GM18498 (cell line): ENCODE results near the gene COL15A1.

Experiments used
- ATAC-seq: cut with Tn5 transposase; IDR thresholded peaks from one replicate; pipeline ENCODE4 v1.9.1; 2021; ENCODE audit warnings: mild to moderate bottlenecking, moderate library complexity; ENCODE audit not compliant: unreplicated experiment

Gene COL15A1

DNA sequence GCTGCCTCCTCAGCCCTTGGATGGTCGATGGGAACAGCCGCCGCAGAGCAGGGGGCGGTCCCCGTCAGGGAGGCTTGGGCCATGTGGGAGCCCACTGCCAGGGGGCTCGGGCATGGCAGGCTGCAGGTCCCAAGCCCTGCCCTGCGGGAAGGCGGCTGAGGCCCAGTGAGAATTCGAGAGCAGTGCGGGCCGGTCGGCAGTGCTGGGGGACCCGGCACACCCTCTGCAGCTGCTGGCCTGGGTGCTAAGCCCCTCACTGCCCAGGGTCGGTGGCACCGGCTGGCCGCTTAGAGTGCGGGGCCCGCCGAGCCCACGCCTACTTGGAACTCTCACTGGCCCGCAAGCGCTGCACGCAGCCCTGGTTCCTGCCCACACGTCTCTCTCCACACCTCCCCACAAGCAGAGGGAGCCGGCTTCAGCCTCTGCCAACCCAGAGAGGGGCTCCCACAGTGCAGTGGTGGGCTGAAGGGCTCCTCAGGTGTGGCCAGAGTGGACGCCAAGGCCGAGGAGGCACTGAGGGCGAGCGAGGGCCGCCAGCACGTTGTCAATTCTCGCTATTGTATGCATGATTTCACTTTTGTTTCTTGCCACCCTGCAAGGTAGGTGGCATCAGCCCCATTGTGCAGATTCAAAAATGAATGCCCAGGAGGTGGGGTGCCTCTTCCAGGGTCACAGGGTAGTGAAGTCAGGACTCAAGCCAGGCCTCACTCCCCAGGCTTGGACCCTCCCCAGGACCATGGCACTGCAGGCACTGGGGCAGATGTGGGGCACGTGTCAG, 48.6 kb downstream of the COL15A1 start:
- ATAC-seq, result no peak

DNA sequence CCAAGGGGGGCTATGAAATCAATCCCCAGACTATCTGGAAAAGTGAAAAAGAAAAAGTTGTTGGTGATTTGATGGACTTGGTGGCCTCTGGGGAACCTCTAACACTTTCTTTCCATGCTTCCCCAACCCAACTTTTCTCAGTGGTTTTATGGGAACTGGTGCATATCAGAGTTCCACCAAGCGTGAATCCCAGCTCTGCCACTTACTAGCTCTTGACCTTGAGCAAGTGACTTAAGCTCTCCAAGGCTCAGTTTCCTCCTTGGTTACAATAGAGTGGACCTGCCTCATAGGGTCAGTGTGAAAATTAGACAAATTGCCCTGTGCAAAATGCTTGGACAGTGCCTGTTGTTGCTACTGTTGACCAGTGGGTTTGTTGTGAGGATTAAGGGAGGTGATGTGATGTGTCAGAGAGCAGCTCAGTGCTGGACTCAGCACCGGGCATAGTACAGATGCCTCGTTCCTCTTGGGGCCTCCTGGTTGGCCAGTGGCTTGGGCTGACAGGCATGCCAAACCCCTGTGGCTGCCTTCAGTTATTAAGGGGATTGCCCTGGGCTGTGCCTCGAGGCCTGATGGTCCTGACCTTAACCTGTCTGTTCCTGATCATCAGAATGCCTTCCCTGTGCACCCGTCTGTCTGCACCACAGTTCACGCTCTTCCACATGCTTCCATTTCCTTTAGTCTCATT, 49.3 kb downstream of the COL15A1 start:
- no peak for ATAC-seq

DNA sequence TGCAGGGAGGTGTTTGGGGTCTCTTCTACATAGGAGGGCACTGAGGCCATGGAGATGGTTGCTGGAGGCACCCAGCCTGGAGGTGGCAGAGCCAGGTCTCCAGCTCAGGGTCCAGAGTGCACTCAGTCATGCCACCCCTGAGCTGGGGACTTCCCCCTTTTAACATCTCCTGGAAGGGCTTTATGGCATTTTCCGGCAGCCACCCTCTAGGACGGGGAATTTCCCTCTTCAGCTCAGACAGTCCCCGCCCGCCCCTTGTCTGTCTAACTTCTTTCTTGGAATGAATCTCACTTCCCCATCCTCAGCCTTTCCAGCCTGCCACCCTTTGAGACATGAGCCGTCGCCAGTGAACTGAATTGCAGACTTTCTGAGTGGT, 49.9 kb downstream of the COL15A1 start:
- ATAC-seq, result peak; percentile 69

DNA sequence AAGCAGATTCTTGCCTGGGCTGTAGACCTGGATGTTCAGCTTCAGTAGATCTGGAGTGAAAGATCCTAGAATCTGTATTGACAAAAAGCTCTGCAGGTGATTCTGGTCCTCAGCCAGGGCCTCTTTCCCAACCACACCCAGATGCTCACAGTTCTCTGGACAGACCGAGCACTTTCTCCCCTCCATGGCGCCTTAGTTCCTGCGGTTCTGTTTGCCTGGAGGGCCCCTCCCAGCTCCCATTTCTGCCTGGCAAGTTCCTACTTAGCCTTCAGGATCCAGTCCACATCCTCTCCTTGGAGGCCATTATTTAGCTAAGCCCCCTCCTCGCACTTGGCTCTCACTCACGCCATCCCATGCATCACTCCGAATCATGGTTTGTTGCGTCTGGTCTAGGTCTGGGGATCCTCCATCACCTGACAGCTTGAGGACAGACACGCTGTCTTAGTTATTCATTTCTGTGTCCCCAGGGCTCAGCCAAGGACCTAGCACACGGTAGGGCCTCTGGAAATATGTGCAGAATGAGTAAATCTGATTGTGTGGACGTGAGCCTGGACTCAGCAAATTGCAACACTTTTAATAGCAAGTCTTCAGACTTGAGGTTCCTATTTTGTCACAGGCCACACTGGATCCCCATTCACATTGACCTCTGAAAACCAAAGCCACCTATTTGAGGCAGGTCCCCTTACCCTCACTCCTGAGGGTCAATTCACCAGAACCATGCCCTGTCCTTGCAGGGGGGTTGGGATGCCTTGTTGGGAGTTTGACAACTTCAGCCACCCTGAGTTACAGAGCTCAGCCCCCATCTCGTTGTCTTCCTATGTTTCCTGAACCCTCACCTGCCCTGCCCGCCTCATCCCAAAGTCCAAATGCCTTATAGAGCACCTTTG, 50.7 kb downstream of the COL15A1 start:
- ATAC-seq, result no peak

DNA sequence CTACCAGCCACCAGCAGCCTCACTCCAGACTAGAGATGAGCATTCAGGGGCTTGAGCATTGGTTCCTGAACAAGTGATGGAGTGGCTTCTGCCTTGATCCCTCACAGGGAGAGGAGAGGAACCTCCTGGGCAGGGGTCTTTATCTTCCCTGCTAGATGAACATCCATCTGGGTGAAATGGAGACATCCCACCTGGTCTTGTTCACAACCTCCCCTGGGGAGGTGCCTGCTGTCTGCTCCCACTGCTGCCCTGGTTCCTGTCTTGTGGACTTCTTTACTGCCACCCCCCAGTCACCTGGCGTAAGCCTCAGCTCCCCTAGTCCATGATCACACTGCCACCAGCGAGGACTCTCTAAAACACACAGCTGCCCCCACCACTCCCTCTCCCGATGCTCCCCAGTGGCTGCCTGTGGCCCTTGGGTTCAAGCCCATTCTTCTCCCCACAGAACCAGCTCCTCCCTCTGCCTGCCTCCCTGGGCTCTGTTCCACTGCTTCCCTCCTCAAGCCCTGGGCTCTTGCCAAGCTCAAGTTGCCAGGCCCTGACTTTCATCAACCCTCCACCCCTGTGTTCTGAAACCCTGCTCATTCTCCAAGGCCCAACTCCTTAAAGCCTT, 51.5 kb downstream of the COL15A1 start:
- no peak for ATAC-seq

DNA sequence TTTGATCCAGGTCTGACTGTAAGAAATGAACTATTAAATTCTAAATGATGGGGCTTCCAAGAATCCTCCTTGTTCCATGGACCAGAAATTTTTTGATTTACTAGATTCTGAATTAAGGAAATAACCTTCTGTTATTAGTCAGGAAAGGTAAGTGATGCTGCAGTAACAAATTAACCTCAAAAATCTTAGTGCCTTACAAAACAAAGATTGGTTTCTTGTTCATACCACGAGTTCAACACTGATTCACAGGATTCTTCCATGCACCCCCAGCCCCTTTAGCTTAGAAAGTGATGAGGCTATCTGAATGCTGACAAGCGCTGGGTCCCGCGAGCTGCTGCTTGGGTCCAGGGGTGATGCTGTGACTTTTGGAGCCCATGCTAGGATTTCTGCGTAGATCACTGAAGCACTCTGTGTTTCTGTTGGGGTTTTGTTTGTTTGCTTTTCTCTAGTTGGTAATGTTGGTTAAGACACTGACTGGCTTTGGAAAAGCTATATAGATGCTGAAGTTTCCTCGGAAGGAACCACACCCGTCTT, 52.3 kb downstream of the COL15A1 start:
- ATAC-seq, result no peak

DNA sequence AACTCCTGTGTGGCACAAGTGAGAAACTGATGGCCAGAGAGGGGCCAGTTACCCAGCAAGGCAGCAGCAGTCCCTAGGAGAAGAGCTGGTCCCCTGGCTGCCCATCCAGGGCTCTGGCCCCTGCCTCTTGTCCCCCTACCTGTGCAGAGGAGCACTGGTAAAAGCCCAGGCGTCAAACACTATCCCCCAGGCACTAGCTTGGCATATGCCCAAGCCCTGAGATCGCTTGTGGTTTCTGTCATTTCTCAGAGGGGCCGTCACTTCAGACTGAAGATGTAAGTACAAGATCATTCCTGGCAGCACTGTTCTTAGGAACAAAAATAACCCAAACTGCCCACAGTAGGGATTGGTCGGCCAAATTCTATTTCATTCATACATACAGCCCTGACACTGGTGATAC, 53.9 kb downstream of the COL15A1 start:
- ATAC-seq, result no peak

DNA sequence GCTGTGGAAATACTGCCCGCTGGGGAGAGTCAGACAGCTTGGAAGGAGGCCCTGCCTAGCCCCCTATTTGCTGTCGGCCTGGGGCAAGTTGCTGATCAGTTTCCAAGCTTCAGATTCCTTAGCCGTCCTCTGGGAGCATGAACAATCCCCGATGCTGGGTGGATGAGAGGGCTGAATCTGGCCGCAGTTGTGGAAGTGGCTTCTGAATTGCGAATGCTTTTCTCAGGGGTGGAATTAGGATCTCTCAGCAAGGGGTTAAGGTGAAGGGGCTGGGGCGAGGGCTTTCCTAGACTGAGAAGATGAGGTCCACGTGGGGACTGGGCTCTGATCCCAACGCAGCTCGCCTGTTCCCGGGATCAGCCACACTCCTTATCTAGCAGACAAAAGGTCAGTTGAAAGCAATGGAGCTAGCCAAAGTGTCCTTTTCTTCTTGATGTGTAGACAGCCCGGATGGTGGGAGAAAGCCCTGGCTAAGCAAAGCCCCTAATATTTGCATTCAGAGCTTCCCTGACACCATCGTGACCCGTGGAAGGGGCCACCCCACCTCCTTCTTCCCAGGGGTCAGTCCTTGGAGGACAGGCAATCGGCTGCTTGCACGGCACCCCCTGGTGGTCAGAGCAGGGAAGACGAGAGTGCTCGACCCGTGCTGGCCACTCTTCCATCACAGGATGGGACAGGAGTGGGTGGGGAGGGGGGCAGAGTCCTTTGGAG, 54.9 kb downstream of the COL15A1 start:
- ATAC-seq, result peak; percentile 62

DNA sequence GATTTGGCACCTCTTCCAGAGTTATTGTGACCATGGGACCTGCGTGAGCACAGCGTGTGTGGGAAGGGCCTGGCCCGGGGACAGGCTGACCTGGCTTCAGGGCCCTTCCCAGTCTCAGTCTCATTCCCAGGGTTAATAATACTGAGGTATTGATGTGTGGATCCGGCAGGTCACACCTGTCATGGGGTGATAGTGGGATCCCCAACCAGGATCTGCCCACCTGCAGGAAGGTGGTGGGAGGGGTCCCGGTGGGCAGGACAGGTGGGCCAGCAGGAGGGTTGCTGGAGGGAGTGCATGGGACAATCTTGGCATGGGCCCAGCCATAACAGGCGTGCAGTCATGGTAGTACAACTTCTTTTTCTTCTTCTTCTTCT, 55.4 kb downstream of the COL15A1 start:
- ATAC-seq, result no peak

DNA sequence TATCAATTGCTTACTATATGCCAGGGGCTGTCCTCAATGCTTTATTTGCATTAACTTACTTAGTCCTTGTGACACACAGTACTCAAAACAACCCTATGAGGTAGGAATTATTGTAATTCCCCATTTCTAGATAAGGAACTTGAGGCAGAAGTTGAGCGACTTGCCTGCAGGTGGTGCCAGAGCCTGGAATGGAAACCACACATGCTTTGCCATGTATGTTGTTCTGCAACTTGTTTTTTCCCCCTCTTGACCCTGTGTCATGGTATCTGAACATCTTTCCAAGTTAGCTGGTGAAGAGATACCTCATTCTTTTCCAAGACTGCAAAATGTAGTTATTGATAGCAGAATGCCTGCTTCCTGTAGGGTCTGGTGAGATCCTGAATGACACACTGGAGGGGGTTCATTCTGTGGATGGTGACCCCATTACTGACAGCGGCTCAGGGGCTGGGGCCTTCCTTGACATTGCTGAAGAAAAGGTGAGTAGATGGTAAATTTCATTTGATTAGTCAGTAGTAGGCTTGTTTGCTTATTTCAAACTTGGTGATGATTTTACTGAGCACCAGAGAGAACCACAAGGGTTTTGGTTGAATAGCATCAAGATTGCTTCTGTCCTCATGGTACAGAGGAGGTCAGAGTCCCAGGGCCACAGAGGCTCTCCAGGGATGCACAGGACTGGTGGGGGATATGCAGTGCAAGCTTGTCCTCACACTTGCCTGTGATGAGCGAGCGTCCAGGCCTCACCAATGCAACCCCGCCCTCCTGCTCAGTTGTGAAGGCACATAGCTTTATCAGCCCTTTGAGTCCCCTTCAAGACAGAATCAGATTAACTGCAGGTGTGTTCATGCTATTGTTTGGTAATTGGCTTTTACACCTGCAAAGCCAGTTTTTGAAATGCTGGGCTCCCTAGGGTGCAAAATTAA, 57.0 kb downstream of the COL15A1 start:
- peak; percentile 45 for ATAC-seq

DNA sequence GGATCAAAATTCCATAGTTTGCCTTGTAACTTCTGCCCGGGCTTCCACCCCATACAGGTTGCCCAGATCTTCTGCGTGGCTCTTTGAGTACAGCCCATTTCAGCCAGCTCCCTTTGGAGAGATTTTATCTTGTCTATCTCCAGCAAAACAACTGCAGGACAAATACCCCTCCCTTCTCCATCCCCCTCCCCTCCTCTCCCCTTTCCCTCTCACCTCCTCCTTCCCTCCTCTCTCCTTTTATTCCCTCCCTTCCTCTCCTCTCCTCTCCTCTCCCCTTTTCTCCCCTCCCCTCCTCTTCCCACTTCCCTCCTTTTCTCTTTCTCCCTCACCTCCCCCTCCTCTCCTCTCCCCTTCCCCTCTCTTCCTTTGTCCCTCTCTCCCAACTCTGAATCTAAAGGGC, 58.2 kb downstream of the COL15A1 start:
- ATAC-seq, result no peak

DNA sequence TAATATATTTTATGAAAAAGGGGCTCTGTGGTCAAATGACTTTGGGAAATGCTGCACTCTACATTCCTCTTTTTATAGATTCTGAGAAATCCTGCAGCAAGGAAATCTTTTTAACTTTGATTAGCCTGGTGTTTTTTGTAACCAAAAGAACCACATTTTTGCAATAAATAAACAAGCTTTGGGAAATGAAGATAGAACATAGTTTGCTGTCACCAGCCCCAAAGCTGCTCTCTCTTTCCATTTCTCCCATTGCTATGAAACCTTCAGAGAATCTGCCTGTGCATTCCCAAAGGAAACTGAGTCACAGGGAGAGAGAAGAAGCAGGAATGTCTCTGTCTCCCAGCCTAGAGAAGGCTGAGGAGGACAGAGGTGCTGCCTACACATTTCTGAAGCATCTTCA, 59.0 kb downstream of the COL15A1 start:
- no peak for ATAC-seq

DNA sequence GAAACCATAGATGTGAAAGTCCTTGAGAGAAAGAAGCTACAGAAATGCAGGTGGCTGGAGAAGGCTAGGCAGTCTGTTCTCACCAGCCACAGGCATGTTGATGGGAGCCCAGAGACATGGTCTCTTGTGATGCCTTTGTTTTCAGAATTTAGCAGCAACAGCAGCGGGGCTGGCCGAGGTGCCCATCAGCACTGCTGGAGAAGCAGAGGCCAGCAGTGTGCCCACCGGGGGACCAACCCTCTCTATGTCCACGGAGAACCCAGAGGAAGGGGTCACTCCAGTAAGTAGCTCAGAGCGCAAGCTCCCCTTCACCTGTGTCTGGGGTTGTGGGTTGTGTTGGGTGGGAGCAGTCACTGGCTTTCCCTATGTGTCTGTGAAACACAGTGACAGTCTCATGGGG, 59.6 kb downstream of the COL15A1 start:
- ATAC-seq, result no peak

DNA sequence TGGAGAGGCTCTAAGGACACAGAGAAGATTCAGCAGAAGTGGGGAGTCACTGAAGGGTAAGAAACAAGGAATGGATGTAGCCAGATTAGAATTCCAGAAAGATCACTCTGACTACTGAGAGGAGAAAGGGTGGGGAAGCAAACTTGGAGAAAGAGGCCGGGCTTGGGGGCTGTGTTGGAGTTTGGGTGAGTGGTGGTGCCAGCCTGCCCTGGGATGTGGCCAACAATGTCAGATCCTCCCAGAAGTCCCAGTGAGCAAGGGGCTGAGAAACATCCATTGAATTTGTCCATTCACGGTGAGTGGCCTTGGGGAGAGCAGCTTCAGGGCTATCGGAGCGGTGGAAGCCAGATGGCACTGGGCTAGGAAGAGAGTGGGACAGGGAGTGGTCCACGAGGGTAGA, 60.4 kb downstream of the COL15A1 start:
- ATAC-seq, result no peak

DNA sequence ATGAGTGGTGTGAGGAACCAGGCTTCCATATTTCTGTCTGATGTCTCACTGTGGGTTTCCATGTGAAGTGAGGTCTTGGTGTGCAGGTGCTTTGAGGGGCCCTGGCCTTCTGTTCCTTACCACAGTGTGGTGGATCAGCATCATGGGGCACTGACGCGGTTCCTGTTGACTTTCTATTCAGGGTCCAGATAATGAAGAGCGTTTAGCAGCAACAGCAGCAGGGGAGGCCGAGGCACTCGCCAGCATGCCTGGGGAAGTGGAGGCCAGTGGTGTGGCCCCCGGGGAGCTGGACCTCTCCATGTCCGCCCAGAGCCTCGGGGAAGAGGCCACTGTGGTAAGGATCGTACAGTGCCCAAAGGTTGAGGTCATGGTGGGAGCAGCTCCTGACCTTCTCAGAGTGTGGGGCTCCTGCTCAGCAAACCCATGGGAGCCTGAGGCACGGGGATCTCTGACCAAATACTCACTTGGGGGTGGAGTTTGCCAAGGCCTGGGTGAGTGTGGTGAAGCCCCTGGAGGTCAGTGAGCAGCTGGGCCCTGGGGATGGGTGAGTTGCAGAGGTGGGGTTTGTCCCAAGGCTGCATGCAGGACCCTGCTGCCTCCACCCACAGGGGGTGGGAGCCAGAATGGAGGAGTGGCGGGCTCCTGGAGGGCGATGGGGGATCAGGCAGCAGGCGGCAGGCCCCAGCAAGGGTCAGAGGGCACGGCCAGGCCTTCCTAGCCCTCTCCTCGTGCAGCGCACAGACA, 61.2 kb downstream of the COL15A1 start:
- ATAC-seq, result no peak

DNA sequence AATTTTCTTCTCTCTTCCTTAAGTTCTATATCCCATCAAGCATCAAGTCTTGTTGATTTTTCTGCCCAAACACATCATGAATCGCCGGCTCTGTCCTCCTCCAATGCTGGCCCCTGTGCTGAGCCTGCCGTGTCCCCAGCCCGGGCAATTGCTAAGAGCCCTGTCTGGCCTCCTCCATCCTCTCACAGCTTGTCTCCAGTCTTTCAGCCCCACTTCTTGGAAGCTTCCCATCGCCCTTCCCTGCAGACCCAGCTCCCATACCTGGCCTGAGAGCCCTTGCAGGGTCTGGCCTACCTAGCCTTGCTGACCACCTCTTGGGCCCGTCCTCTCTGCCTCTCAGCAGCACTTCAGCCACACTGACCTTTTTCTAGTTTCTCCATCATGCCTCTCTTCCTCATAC, 61.9 kb downstream of the COL15A1 start:
- ATAC-seq, result no peak

DNA sequence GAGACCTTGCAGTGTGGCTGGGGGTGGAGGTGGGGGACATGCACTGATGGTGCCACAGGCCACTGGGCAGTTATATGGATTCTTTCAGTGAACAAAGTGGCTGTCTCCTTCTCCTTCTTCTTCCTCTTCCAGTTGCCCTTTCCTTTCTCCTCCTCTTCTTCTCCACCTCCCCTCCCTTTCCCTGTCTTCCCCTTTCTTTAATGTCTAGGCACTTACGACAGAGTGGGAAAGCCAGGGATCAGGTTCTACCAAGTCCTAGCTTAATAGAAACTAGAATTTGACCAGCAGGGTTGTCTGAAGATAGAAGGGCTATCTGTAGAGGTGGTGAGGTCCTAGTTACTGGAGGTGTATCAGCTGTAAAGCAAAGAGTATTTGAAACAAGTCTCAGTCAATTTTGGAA, 62.8 kb downstream of the COL15A1 start:
- ATAC-seq, result no peak

DNA sequence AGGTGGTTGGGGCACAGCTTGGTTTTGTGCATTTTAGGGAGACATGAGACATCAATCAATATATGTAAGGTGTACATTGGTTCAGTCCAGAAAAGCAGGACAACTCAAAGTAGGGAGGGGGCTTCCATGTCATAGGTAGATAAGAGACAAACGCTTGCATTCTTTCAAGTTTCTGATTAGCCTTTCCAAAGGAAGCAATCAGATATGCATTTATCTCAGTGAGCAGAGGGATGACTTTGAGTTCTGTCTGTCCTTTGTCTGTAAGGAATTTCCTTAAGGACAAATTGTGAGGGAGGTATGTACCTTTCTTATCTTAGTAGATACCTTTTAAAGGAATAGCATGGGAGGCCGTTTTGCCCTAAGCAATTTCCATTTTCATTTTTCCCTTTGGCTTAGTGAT, 63.3 kb downstream of the COL15A1 start:
- no peak for ATAC-seq

DNA sequence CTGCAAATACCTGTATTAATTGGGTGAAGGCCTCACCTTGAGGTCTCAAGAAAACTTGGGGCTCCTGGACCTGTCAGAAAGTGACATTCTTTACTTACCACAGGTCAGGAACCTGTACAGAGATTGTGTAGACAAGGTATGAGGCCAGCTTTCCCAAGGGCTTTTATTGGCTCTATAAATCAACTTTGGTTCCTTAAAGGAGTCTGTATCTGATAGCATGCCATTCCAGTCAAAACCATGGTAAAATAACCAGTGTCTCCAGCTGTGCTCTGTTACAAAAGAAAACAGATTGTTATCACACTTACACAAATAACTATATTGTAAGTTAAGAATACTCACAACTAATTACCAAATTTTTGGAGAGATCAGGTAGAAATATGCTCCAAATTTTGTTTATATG, 64.5 kb downstream of the COL15A1 start:
- no peak for ATAC-seq
